Progenitor cell of endocrine pancreas (in vitro differentiated cells): ENCODE results near the gene TRIOBP. TPM values are rescaled to one million over a fixed set of nuclear protein-coding genes. Genes with fewer than 3 reads are reported as not detected.

ENCODE experiments used
- DNase-seq: peaks from one replicate; pipeline ENCODE4 v3.0.0; 2021; ENCODE audit warnings: low spot score; ENCODE audit not compliant: unreplicated experiment
- H3K27ac Mint-ChIP-seq: 2 replicates; pipeline ENCODE4 v1.8.0; 2021; ENCODE audit warnings: mild to moderate bottlenecking, moderate library complexity, mixed read lengths
- H3K27me3 Mint-ChIP-seq: 2 replicates; pipeline ENCODE4 v1.8.0; 2021; ENCODE audit warnings: mixed read lengths
- H3K36me3 Mint-ChIP-seq: 2 replicates; pipeline ENCODE4 v1.8.0; 2022; ENCODE audit warnings: mixed read lengths; ENCODE audit not compliant: insufficient read depth
- H3K4me1 Mint-ChIP-seq: 2 replicates; pipeline ENCODE4 v1.8.0; 2021; ENCODE audit warnings: low read depth, mixed read lengths
- H3K4me3 Mint-ChIP-seq: 2 replicates; pipeline ENCODE4 v1.8.0; 2021; ENCODE audit warnings: low read depth, mild to moderate bottlenecking, moderate library complexity, mixed read lengths
- H3K9me3 Mint-ChIP-seq: 2 replicates; pipeline ENCODE4 v1.8.0; 2021; ENCODE audit warnings: low read depth, mixed read lengths
- total RNA-seq: library from RNA; stranded (reverse); gene quantifications from 2 replicates; pipeline ENCODE4 v1.2.1, GENCODE V29; 2021
- TF ChIP-seq, protein P1 (sequence below): fragments of 200-600 bp; sonication (generic); IDR thresholded peaks from one replicate; pipeline ENCODE4 v1.5.0; 2021; ENCODE audit warnings: antibody characterized with exemption, mild to moderate bottlenecking; ENCODE audit not compliant: unreplicated experiment

TRIOBP gene
- total RNA-seq, 1 donor from 2014 or later = 78.7 TPM

DNA sequence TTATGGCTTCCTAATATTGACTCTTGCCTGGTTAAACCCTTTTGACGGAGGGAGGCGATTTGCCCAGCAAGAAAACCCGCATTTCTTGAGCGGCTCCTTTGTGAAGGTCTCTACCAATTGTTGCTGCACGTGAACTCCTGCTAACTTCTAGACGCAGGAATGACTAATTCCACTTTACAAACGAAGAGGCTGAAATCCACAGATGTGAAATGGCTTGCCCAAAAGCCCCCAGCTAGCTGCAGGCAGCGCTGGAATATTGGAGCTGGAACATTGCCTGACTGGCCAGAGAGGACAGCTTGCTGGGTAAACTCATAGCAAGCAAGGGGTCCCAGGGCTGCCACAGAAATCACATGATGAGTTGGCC lies 111.4 kb downstream of the TRIOBP start:
- Mint-ChIP-seq H3K36me3 (no peaks in the 10 kb centered on the region), H3K27me3 (no peaks in the 10 kb centered on the region)
- TF ChIP-seq, protein P1, sequence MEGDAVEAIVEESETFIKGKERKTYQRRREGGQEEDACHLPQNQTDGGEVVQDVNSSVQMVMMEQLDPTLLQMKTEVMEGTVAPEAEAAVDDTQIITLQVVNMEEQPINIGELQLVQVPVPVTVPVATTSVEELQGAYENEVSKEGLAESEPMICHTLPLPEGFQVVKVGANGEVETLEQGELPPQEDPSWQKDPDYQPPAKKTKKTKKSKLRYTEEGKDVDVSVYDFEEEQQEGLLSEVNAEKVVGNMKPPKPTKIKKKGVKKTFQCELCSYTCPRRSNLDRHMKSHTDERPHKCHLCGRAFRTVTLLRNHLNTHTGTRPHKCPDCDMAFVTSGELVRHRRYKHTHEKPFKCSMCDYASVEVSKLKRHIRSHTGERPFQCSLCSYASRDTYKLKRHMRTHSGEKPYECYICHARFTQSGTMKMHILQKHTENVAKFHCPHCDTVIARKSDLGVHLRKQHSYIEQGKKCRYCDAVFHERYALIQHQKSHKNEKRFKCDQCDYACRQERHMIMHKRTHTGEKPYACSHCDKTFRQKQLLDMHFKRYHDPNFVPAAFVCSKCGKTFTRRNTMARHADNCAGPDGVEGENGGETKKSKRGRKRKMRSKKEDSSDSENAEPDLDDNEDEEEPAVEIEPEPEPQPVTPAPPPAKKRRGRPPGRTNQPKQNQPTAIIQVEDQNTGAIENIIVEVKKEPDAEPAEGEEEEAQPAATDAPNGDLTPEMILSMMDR = no peak

DNA sequence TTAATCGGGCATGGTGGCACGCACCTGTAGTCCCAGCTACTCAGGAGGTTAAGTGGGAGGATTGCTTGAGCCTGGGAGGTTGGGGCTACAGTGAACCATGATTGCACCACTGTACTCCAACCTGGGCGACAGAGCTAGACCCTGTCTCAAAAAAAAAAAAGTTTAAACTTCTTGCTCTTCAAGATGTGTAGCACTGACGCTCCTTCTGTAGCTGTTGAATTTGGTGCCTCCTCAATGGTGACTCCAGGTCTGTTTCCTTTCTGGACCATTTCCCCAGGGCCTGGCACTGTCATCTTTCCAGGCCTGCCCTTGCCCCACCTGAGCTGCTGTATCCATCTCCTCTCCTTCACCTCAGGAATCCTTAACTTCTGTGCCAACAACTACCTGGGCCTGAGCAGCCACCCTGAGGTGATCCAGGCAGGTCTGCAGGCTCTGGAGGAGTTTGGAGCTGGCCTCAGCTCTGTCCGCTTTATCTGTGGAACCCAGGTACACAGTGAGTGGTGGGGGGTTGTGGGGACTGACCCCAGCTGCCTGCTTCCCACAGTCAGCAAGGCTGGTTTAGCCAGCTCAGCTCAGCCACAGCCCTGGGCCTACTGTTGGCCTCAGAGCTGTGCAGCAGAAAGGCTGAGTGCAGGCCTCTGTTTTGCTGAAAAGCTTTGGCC lies 113.0 kb downstream of the TRIOBP start:
- Mint-ChIP-seq H3K27ac (no peak overlapping the region), H3K36me3 (peaks cover 2% of the 10 kb centered on the region), H3K27me3 (no peaks in the 10 kb centered on the region), H3K4me3 (peak overlapping the region; percentile 39), H3K9me3 (no peaks in the 10 kb centered on the region), H3K4me1 (peaks cover 20% of the 10 kb centered on the region)
- TF ChIP-seq, protein P1 = no peak
- no peak for DNase-seq

More for the DNA sequence above, 111.4 kb downstream of the TRIOBP start:
- peak overlapping the region; percentile 84 for H3K4me3 Mint-ChIP-seq
- DNase-seq = no peak
- H3K27ac Mint-ChIP-seq = peak overlapping the region; percentile 87
- H3K9me3 Mint-ChIP-seq = no peaks in the 10 kb centered on the region
- peaks cover 29% of the 10 kb centered on the region for H3K4me1 Mint-ChIP-seq

DNA sequence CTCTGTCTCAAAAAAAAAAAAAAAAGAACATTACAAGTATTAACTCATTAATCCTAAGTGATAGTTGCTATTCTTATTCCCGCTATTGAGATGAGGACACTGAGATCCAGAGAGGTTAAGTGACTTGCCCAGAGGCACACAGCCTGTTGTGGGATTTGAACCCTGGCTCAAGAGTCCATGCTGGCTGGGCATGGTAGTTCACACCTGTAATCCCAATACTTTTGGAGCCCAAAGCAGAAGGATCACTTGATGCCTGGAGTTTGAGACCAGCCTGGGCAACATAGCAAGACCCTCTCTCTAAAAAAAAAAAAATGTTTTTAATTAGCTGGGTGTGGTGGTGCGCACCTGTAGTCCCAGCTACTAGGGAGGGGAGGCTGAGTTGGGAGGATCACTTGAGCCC lies 115.0 kb downstream of the TRIOBP start:
- Mint-ChIP-seq H3K9me3 (no peaks in the 10 kb centered on the region), H3K27me3 (no peaks in the 10 kb centered on the region), H3K4me1 (peaks cover 8% of the 10 kb centered on the region), H3K36me3 (peaks cover 3% of the 10 kb centered on the region), H3K27ac (no peak overlapping the region), H3K4me3 (no peak overlapping the region)
- TF ChIP-seq, protein P1 = no peak
- no peak for DNase-seq

DNA sequence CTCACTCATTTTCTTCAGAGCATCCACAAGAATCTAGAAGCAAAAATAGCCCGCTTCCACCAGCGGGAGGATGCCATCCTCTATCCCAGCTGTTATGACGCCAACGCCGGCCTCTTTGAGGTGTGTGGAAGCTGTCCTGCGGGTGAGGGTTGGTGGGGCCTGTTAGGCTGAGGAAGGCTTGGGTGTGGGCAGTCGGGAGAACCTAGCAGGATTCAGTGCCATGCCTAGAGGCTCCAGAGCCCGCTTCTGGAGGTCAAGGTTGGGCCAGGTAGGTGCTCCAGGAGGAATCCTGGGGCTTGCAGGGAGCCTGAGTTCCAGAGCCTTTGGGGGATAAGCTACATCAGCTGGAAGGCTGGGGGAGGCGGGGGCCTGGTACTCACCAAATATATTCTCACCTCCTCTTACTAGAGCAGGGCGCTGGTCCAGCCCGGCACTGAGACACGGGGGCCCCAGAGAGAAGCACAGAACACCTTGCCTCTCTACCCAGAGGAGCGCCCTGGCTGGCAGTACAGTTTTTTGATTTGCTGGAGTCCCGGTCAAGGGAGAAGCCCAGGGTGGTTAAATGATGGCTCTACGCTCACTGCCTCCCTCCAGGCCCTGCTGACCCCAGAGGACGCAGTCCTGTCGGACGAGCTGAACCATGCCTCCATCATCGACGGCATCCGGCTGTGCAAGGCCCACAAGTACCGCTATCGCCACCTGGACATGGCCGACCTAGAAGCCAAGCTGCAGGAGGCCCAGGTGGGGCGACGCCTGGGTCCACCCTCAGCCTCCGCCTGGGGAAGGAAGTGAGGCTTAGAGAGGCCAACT lies 116.2 kb downstream of the TRIOBP start:
- Mint-ChIP-seq H3K27ac (no peak overlapping the region), H3K27me3 (no peaks in the 10 kb centered on the region), H3K36me3 (peaks cover 5% of the 10 kb centered on the region), H3K4me3 (no peak overlapping the region), H3K9me3 (no peaks in the 10 kb centered on the region), H3K4me1 (peaks cover 10% of the 10 kb centered on the region)
- TF ChIP-seq, protein P1 = no peak
- no peak for DNase-seq

DNA sequence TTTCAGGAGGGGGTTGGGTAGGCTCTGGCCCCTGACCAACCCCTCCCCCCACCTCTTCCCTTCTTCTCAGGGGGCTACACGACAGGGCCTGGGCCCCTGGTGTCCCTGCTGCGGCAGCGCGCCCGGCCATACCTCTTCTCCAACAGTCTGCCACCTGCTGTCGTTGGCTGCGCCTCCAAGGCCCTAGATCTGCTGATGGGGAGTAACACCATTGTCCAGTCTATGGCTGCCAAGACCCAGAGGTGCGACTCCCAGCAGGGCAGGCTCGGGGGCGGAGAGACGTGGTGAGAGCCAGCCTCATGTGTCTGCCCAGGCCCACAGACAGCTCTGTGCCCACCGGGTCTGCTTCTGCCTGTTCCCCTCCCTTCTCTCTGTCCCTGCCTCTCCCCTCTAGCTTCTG lies 118.7 kb downstream of the TRIOBP start:
- DNase-seq = no peak
- Mint-ChIP-seq H3K27ac (no peak overlapping the region), H3K27me3 (peaks cover 16% of the 10 kb centered on the region), H3K4me1 (peaks cover 7% of the 10 kb centered on the region), H3K36me3 (peaks cover 5% of the 10 kb centered on the region), H3K4me3 (no peak overlapping the region), H3K9me3 (no peaks in the 10 kb centered on the region)
- TF ChIP-seq, protein P1 = no peak
